HG03457 (cell line): ENCODE data around the gene PPP2R2C.

Source experiments
- ATAC-seq: cut with Tn5 transposase; IDR thresholded peaks from one replicate; pipeline ENCODE4 v1.9.1; 2021; ENCODE audit warnings: moderate number of reproducible peaks; ENCODE audit not compliant: unreplicated experiment

Gene PPP2R2C

GRCh38 chr4:6469898-6470501 is 2.4 kb downstream of the PPP2R2C start:
- ATAC-seq: no peak

DNA sequence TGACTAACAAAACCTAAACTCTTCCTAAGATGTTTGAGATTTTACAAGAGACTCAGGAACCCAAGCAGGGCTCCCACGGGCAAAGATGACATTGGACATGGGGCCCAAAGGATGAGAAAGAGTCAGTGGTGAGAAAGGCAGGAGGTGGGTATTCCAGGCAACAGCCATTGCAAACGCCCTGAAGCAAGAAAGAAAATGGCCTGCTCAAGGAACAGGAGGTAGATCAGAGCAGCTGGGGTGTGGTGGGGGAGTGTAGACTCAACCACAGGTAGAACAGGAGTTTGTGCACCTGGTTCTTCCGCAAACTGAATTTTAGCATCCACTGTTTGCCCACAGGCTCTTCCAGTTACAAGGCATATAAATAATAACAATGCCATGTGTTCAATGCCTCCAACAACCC is 3.3 kb downstream of the PPP2R2C start:
- no peak for ATAC-seq

GRCh38 chr4:6468376-6468775 is 4.0 kb downstream of the PPP2R2C start:
- no peak for ATAC-seq

DNA sequence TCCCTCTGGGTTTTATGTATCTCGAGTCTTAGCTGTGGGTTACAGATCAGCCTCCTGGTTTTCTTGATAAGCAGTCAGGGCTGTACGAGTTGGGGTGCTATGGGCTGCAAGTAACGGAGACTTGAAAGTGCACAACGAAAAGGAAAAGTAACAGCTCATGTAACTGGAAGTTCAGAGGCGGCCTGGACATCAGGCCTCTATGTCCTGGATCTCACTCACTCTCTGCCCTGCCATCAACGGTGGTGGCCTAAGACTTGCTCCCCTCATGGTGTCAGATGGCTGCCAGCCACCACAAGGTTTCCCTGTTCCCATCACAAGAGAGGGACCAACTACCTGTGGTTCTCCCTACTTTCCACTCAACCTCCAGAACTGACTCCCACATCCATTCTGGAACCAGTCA is 4.8 kb downstream of the PPP2R2C start:
- no peak for ATAC-seq

- no peak for ATAC-seq
Observed at GRCh38 chr4:6466756-6467381, 5.5 kb downstream of the PPP2R2C start.

GRCh38 chr4:6465955-6466354 is 6.5 kb downstream of the PPP2R2C start:
- no peak for ATAC-seq

DNA sequence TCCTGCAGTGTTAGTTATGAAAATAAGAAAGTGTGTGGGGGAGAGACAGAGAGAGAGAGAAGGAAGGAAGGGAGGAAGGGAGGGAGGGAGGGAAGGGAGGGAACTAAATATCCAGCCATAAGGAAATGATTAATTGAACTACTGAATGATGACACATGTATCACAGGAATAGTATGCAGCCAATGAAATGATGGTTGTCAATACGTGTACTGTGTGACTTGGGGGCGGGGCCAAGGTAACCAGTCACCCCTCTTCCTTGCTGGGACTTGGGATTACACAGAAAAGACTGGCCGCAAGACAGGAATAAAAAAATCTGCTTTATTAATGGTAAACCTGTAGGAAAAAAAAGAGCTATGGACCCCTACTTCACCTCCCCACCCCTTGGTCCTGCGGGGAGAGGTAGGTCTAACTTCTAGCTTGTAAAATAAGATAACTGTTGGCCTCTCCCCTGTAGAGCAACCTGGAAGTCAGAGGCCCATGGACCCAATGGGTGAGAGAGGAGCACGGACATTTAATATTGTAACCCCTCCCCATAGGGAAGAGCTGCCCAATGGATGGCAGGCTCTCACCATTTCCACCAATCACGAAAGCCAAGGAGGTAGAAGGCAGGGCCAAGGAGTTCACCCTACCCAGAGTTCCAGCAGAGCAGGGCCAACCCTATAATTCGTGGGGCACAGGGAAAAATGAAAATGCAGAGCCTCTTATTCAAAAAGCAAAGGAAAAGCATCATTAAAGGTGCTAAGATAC is 7.4 kb downstream of the PPP2R2C start:
- ATAC-seq: no peak

DNA sequence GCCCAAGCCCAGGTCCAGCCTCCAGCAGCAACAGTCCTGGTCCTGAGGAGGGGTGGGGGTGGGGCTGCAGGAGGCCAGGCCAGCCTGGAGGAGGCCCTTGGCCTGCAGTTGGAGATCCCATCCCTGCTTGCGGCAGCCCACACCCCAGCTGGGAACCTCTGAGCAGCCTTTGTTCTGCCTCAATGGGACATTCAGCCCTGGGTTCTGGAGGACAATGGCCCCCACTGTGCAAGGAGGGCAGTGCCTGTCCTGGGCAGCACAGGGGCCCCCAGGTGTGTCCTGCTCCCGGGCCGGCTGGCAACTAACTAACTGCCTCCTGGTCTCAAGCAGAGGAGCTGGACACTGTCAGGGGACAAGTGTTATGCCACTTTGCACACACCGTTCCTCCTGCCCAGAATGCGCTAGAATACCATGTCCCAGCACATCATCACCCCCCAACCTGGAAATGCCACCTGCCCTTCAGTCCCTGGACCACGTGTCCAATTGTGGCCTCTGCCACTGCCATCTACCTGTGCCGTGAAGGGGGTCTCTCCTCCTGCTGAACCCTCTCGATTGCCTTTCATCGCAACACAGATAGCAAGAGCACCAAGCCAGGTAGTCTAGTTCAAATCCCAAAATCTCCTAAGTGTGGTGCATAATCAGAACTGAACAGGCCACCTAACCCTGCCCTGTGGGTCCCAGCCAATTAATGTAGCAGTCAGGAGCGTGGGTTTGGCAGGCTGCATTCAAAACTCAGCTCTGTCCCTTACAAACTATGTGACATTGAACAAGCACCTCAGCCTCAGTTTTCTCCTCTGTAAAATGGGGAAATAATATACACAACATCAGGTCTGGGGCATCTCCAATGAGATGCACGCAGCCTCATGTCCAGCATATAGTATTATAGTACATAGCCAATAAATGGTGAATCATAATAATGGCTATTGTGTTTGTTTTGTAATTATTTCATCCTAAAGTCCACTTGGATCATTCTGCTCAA is 8.8 kb downstream of the PPP2R2C start:
- ATAC-seq: no peak

GRCh38 chr4:6461301-6462165 is 10.9 kb downstream of the PPP2R2C start:
- ATAC-seq: no peak

DNA sequence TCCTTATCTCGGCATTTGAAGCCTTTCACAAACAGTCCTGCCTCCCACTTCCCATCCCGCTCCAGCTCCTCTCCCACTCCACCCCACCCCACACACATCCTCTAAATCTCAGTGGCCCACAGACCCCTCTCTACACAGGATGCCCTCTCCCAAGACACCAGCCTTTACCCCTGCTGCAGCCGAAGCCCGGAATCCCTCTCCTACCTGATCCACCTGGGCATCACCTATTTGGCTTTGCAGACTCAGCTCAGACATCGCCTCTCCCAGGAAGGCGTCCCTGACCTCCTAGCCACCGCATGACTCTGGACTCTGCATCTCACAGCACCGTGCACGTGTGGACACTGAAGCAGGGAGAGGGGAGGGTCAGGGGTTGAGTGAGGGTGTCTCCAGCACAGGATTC is 11.5 kb downstream of the PPP2R2C start:
- ATAC-seq: no peak

- no peak for ATAC-seq
Observed at GRCh38 chr4:6458528-6458927, 13.9 kb downstream of the PPP2R2C start.

GRCh38 chr4:6456450-6456849 is 16.0 kb downstream of the PPP2R2C start:
- ATAC-seq: no peak

DNA sequence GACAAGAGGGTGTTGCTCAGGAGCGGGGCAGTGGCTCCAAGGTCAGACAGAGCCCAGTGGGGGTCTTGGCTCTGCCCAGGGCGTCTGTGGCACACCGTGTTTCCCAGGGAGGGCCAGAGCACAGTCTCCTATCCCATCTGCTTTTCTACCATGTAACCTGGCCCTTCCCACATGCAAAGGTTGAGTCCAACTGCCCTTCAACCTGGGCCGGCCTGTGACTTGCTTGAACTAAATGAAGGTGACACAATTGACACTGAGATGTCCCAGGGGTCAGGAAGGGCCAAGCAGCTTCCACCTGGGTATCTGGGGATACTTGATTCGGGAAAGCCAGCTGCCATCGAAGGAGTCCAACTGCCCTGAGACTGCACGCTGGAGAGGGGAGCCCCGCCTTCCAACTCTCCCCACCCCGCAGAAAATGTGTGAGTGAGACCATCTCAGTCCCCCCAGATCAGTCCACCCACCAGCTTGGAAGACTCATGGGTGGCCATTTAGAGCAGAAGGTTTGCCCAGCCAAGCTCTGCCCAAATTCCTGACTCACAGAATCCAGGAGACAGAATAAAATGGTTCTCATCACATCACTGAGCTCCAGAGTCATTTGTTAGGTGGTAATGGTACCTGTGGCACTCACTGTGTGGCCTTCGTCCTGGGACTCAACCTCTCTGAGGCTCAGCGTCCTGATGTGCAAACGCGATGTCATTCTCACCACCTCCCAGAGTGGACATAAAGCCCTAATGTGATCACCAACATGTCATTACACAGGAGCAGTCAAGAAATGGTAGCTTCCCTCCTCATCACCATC is 18.1 kb downstream of the PPP2R2C start:
- ATAC-seq: no peak

DNA sequence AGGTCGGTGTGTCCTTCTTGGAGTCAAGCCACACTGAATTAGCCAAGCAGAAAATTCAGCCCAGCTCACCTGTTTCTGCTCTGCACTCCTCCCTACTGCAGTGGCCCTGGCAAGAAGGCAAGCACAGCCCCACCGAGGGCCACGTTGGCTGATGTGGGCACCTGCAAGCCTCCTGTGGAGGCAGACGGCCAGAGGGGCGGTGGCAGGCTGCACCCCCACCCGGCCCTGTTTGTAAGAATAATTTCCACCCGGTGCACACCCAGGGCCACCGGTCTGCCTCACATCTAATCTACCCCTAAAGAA is 18.8 kb downstream of the PPP2R2C start:
- no peak for ATAC-seq

- no peak for ATAC-seq
Observed at GRCh38 chr4:6452897-6453687, 19.3 kb downstream of the PPP2R2C start.

DNA sequence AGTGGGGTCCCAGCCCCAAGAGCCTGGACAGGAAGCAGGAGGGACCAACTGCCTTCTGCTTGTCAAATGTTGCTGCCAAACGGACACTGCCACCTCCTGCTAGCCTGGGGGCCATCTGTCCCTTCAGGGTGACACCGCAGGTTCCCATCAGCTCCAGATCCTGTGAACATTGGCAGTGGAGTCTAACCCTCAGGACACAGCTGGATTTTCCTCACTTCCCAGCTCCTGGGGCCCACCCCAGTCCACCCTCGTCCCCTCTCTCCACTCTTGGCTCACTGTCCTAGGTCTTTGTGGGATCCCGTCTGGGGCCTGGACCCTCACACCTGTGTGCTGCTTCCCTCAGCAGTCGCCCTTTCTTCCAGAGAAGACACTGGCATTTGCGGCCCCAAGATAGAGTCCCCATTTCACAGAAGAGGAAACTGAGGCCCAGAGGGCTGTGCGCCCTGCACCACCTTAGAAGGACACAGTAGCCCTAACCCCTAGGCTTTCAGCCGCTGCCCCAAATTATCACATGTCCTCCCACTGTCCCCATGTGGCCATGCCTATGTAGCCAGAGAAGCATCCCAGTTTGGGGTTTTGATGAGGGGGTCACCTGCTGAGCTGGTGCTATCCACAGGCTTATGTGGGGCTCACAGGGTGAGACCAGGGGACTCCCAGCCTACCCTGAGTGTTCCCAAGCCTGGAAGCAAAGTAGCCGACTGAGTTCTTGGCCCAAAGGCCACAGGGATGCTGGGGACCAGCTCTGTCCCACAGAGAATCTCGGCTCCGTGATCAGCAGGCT is 20.1 kb downstream of the PPP2R2C start:
- ATAC-seq: no peak

DNA sequence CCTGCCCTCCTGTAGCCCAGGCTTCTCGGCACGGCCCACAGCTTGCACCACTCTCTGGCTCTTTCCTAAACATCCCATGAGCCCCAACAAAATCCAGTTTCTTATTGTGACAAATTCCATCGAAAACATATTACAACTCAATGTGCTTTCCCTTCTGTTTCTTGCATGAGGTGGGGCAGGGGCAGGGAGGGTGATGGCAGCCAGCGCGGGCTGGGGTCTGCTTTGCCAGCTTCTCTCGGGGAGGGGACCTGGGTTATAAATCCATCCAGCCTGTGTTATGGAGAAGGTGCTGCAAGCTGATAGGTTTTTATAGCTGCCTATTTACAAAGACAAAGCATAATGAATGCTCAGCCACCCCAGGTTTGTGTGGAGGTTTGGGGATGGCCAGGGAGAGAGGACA is 21.1 kb downstream of the PPP2R2C start:
- ATAC-seq: no peak

- ATAC-seq: no peak
Observed at GRCh38 chr4:6450709-6451108, 21.7 kb downstream of the PPP2R2C start.
